Measurements from ENCODE around the gene IQSEC1. TPM values are rescaled to one million over a fixed set of nuclear protein-coding genes. Genes with fewer than 3 reads are reported as not detected.

The IQSEC1 gene
- total RNA-seq, 4 donors from 2014 or later = 33.6 to 72.0 (median 55.9) TPM

GRCh38 chr3:13026534-13026933, 46.7 kb downstream of the IQSEC1 start:
- no peak for DNase-seq (ENCODE audit: low spot score)
- no peak for TF ChIP-seq CTCF (IDR thresholded peaks at IDR 0.05)

GRCh38 chr3:13025778-13026518, 47.3 kb downstream of the IQSEC1 start:
- no peak for DNase-seq (ENCODE audit: low spot score)
- no peak for ATAC-seq (ENCODE audit: low FRiP score)
- no peak for TF ChIP-seq CTCF (IDR thresholded peaks at IDR 0.05)

More at GRCh38 chr3:13026534-13026933, 46.7 kb downstream of the IQSEC1 start:
- ATAC-seq (ENCODE audit: low FRiP score) = no peak

DNA sequence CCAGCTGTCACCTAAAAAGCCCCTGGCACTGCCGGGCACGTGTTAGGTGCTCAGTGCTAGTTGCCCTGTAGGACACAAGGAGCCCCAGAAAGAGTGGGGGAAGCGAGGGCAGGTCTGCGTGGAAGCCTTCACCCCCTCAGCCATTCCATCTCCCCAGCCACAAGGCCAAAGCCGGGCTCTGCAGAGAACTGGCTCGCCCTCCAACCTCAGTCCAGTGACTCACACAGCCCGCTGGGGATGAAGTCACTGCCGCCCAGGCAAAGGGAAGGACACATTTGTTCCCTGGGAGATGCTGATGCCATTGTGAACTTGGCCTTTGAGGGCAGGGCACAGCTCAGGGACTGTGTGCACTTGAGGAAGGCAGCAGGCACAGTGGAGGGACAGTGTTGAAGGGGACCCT, 48.1 kb downstream of the IQSEC1 start:
- ATAC-seq (ENCODE audit: low FRiP score) = no peak
- DNase-seq (ENCODE audit: low spot score) = no peak
- TF ChIP-seq CTCF (IDR thresholded peaks at IDR 0.05) = no peak

DNA sequence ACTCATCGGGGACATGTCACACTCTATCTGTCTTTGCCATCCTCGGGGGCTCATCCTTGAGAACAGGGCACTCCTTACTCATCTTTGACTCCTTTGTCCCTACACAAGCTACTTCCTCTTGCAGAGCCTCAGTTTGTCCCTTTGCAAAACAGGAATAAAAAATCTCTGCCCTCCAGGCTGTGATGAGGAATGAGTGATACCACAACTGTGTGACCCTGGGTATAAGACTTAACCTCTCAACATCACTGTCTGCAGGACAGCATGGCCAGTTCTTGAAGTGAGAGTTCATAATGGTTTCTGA, 48.5 kb downstream of the IQSEC1 start:
- ATAC-seq (ENCODE audit: low FRiP score) (no peak), DNase-seq (ENCODE audit: low spot score) (no peak)
- no peak for TF ChIP-seq CTCF (IDR thresholded peaks at IDR 0.05)

GRCh38 chr3:13023971-13024764, 49.1 kb downstream of the IQSEC1 start:
- ATAC-seq (ENCODE audit: low FRiP score) (no peak), DNase-seq (ENCODE audit: low spot score) (no peak)
- no peak for TF ChIP-seq CTCF (IDR thresholded peaks at IDR 0.05)

DNA sequence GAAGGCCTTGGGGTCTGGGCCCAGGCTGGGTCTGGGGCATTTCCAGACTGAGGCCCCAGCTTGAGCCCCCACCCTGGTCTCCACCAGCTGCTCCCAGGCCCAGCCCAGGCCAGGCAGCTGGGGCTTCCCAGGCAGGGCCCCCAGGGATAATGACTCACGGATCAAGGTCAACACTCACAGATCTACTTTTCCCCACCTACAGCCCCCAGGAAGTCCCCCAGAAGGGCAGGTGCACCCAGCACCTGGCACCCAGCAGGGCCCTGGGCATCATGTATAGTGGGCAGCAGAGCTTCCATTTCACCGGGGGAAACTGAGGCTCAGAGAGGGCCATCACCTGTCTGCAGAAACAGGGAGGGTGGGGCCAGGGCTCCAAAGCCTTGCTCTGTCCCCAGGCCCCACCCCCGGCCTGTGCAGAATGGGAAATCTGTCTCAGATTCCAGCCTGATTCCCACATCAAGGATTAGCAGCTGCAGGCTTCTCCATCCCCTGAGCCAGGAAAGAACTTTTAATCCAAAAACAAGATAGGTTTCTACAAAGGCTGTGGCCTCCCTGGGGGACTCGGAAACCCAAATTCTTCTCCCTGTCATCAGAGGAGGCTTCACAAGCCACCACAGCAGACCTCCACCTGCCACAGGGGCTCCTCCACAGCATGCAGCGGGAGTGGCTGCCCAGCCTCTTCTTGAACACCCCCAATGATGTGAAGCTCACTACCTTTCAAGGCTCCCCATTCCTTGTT, 49.8 kb downstream of the IQSEC1 start:
- TF ChIP-seq CTCF (IDR thresholded peaks at IDR 0.05) = no peak
- no peak for ATAC-seq (ENCODE audit: low FRiP score)
- DNase-seq (ENCODE audit: low spot score) = no peak

Data from omental fat pad (tissue), 4 donors.